ENCODE measurements around the gene CHERP. TPM values are rescaled to one million over a fixed set of nuclear protein-coding genes. Genes with fewer than 3 reads are reported as not detected.
A peak's percentile ranks its signal among the peaks of the same experiment; 100 is the strongest.
"Not testable (repeated sequence)": the region's sequence is repeated elsewhere in the genome, so short reads cannot be mapped to it uniquely, and the experiment has no call there.

CHERP gene
- total RNA-seq, 1 donor from 2014 or later, result 6.5 TPM

GRCh38 chr19:16520074-16520973 is 21.9 kb downstream of the CHERP start:
- DNase-seq (ENCODE audit: low spot score), result no peak

DNA sequence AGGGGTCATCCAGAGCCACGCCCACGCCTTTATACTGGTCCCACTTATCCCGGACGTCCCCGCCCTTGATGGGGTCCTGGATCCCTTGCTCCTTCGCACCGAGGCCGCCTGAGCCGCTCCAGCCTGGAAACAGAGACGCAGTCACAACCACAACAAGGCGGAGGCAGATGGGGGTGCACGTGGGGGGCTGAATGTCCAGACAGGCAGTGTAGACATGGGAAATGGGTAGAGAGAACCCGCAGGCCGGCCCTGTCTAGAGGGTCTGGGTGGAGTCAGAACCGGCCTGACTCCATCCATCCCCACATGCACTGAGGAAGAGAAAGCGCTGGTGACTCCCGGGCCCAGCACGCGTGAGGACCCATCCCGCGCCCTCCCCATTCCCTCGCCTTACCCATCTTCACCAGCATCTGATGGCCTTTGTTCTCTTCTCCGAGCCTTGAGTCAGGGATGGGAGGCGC is 23.0 kb downstream of the CHERP start:
- DNase-seq (ENCODE audit: low spot score), result no peak

DNA sequence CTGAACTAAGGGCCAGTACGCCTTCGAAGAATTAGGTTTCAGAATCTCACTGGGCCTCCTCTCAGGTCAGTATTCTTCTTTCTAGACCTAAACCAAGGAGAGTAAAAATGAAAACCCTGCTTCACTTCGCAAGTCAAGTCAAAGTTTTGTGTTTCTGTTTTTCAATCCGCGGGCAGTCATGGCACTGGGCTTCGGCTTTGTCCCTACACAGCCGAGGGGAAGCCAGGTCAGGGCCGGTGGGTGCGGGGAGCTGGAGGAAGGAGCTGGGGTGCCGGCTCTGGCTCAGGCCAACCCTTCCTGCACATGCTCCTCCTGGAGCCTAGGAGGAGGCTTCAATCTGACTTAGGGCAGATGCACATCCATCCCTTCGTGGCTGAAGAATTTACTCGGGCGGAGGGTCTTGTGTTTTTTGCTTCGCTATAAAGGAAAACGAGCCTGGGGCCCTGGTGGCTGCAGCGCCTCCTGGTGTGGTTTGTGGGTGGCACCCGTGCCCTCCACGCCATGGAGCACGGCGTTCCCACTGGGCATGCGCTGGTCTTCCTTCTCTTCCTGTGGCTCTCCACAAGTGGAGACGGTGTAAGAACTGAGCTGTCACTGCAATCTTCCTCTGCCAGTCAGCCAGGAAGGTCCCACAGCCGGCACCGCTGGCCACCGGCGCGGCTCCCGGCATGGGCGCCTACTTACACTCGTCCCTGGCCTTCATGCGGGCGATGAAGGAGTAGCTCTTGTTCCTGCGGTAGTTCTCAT is 23.6 kb downstream of the CHERP start:
- DNase-seq (ENCODE audit: low spot score), result no peak

GRCh38 chr19:16518061-16518460 is 24.2 kb downstream of the CHERP start:
- DNase-seq (ENCODE audit: low spot score), result no peak

GRCh38 chr19:16516923-16517610 is 25.2 kb downstream of the CHERP start:
- DNase-seq (ENCODE audit: low spot score), result no peak

DNA sequence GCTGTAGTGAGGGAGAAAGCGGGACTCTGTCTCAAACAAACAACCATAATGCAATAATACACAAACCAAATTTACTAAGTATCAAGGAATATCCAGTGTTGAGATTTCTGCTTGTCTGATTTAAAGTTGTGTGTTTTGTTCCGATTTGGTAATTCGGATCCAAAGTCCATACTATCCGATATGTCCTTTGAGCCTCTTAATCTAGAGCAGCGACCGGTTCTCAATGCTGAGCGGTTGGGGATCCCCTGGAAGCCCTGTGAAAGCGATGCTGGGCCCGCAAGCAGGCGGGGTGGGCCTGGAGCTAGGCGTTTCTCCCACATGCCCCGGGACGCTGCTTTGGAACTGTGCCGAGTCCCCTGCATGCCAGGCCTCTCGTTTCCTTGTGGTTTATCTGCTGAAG is 25.9 kb downstream of the CHERP start:
- DNase-seq (ENCODE audit: low spot score), result no peak

DNA sequence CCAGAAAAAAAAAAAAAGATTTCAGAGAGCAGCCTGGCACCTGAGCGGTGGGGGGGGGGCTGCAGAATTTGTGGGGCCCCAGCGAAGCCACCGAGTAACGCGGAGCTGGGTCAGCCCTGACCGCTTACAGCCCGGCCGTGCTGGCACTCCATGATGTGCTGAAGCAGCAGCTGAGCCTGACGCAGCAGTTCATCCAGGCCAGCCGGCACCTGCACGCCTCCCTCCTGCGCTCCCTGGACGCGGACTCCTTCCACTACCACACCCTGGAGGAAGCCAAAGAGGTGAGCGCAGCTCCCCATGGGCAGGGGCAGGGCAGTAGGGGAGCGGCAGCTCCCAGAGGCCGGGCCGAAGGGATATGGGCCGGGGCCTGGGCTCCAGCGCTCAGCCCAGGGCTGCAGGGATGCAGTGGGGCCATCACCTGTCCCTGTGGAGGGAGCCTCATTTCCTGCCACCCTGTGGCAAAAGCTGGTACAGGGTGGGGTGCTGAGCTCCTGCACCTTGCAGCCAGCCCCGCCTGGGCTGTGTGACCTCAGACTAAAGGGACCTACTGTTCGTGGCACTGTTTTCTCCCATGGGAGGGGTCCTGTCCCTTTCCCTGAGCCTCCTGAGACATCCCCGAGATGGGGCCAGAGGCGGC is 27.7 kb downstream of the CHERP start:
- no peak for DNase-seq (ENCODE audit: low spot score)

- DNase-seq (ENCODE audit: low spot score), result not testable (repeated sequence)
These were observed 29.6 kb downstream of the CHERP start for GRCh38 chr19:16512611-16513010.

GRCh38 chr19:16509141-16510061 is 32.8 kb downstream of the CHERP start:
- no peak for DNase-seq (ENCODE audit: low spot score)

DNA sequence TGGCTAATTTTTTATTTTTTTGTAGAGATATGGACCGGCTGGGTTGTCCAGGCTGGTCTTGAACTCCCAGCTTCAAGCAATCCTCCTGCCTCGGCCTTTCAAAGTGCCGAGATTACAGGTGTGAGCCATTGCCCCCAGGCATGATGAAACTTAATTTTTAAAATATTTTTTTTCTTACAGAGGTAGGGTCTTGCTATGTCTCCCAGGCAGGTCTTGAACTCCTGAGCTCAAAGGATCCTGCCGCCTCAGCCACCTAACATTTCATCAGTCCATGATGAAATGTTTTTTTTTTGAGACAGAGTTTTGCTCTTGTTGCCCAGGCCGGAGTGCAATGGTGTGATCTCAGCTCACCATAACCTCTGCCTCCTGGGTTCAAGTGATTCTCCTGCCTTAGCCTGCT is 33.7 kb downstream of the CHERP start:
- DNase-seq (ENCODE audit: low spot score), result no peak

GRCh38 chr19:16506961-16507360 is 35.3 kb downstream of the CHERP start:
- no peak for DNase-seq (ENCODE audit: low spot score)

DNA sequence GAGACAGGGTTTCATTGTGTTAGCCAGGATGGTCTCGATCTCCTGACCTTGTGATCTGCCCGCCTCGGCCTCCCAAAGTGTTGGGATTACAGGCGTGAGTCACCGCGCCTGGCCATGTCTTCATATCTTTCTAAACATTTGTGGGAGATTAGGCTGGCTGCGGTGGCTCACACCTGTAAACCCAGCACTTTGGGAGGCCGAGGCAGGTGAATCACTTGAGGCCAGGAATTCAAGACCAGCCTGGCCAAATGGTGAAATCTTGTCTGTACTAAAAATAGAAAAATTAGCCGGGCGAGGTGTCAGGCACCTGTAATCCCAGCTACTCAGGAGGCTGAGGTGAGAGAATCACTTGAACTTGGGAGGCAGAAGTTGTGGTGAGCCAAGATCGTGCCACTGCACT is 36.1 kb downstream of the CHERP start:
- not testable (repeated sequence) for DNase-seq (ENCODE audit: low spot score)

- DNase-seq (ENCODE audit: low spot score), result no peak
These were observed 38.0 kb downstream of the CHERP start for GRCh38 chr19:16504271-16504670.

- DNase-seq (ENCODE audit: low spot score), result no peak
These were observed 44.4 kb downstream of the CHERP start for GRCh38 chr19:16497837-16498236.

GRCh38 chr19:16497042-16497441 is 45.2 kb downstream of the CHERP start:
- peak; percentile 36 for DNase-seq (ENCODE audit: low spot score)

DNA sequence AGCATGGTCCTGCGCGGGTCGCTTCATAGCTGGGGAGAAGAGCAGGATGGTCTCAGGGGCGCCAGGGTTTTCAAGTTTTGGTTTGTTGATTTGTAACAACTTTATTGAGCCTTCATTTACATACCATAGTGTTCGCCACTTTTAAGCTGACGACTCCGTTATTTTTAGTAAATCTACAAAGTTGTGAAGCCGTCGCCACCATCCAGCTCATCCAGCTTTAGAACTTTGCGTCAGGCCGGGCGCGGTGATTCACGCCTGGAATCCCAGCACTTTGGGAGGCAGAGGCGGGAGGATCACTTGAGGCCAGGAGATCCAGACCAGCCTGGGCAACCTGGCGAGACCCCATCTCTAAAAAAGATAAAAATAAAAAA is 45.6 kb downstream of the CHERP start:
- DNase-seq (ENCODE audit: low spot score), result peak; percentile 38

DNA sequence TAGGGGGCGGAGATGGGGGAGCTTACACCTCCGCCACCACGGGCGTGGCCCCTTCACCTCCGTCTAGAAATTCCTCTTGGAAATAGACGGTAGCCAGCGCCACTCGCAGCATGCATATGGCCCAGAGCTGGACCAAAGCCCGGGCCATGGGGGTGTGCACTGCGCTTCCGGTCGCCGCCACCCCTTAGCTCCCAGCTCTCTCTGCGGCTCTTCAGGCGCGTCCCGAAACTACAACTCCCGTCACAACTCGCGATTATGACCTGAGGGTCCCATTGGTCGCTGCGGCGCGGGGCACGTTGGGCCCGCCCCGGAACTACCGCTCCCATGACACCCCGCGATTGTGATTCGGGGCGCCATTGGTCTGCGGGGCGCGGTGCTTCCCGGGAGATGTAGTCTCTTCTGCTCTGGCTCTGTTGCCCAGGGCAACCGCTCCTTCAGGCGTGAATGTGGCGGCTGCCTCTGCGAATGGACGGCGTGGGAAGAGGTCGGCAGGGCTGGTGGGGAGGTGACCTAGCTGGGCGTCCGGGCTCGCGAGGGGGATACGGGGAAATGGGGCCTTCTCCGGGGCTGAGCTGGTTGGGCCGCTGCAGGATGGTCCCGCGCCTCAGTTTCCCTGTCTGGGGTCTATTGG is 46.1 kb downstream of the CHERP start, which contains the start of the genes C19orf44 and CALR3:
Gene C19orf44, plus strand, starts transcription at position 413 of the 631 bp plus-strand sequence. CDS start 4,399 bp downstream, outside the sequence.
Gene CALR3, minus strand, starts transcription at position 186 of the 631 bp plus-strand sequence. Its CDS starts 38 bp downstream, at position 148.
- DNase-seq (ENCODE audit: low spot score), result peak; percentile 100

GRCh38 chr19:16486476-16486875 is 55.8 kb downstream of the CHERP start:
- not testable (repeated sequence) for DNase-seq (ENCODE audit: low spot score)

GRCh38 chr19:16482745-16483144 is 59.5 kb downstream of the CHERP start:
- DNase-seq (ENCODE audit: low spot score), result no peak

DNA sequence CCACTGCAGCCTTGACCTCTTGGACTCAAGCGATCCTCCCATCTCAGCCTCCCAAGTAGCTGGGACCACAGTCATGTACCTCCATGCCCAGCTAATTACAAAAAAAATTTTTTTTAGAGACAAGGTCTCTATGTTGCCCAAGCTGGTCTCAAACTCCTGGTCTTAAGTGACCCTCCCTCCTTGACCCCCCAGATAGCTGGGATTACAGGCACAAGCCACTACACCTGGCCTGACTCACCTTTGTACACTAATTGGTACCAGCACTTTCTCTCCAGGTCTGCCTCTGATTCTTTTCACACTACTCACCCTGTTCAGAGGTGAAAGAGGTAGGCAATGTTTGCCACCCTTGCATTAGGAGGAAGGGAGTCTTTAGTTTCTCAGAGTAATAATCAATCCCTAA is 64.9 kb downstream of the CHERP start:
- no peak for DNase-seq (ENCODE audit: low spot score)

Measured in umbilical cord (tissue), 2 donors.